GM12875 (cell line): Measurements from ENCODE around the gene MEF2C.
A peak's percentile ranks its signal among the peaks of the same experiment; 100 is the strongest.

Source experiments
- H3K4me3 ChIP-seq: one replicate; pipeline ENCODE4 v1.5.1; 2011; ENCODE audit warnings: low read depth, low read length, control low read depth
- CTCF ChIP-seq: IDR thresholded peaks from 2 replicates; pipeline ENCODE4 v1.5.1; 2011; ENCODE audit warnings: low read depth, mild to moderate bottlenecking, control low read depth, inconsistent platforms, low read length, moderate library complexity, borderline replicate concordance; ENCODE audit not compliant: insufficient read depth

Gene MEF2C

GRCh38 chr5:88879724-88880123 lies 3.3 kb downstream of the MEF2C start:
- no peak for TF ChIP-seq CTCF
- H3K4me3 ChIP-seq: peak overlapping the region; percentile 58

- no peak for TF ChIP-seq CTCF
- H3K4me3 ChIP-seq: no peak overlapping the region
Measured at GRCh38 chr5:88878976-88879375, 4.0 kb downstream of the MEF2C start.

- H3K4me3 ChIP-seq: peak overlapping the region; percentile 41
- TF ChIP-seq CTCF: no peak
Measured at GRCh38 chr5:88877826-88878225, 5.2 kb downstream of the MEF2C start.

GRCh38 chr5:88876714-88877113 lies 6.3 kb downstream of the MEF2C start:
- TF ChIP-seq CTCF: no peak
- peak overlapping the region; percentile 26 for H3K4me3 ChIP-seq

GRCh38 chr5:88875341-88876234 lies 7.4 kb downstream of the MEF2C start:
- TF ChIP-seq CTCF: no peak
- peak overlapping the region; percentile 35 for H3K4me3 ChIP-seq

- TF ChIP-seq CTCF: no peak
- H3K4me3 ChIP-seq: no peak overlapping the region
Measured at GRCh38 chr5:88873447-88873846, 9.5 kb downstream of the MEF2C start.

GRCh38 chr5:88872971-88873370 lies 10.0 kb downstream of the MEF2C start:
- H3K4me3 ChIP-seq: no peak overlapping the region
- TF ChIP-seq CTCF: no peak
